Spinal cord (tissue), 10 donors: ENCODE data around the gene NPAS3. TPM values are rescaled to one million over a fixed set of nuclear protein-coding genes. Genes with fewer than 3 reads are reported as not detected.

Experiments
- DNase-seq, 6 donors: peaks; one replicate each; pipeline versions ENCODE4 v3.0.0 to v3.0.0-alpha.2; 2013 to 2015; ENCODE audit warnings: low spot score in 6 of 6, low read depth in 4 of 6
- H3K27ac ChIP-seq: one replicate; pipeline ENCODE4 v1.5.1; 2013; ENCODE audit warnings: low read depth, low read length, control low read depth
- H3K27me3 ChIP-seq: one replicate; pipeline ENCODE4 v1.6.1; 2013; ENCODE audit warnings: low read length; ENCODE audit not compliant: control insufficient read depth, insufficient read depth
- H3K36me3 ChIP-seq: one replicate; pipeline ENCODE4 v1.6.1; 2013; ENCODE audit warnings: low read length; ENCODE audit not compliant: control insufficient read depth, insufficient read depth
- H3K4me1 ChIP-seq: one replicate; pipeline ENCODE4 v1.6.1; 2013; ENCODE audit warnings: low read length; ENCODE audit not compliant: control insufficient read depth, insufficient read depth
- H3K4me3 ChIP-seq: one replicate; pipeline ENCODE4 v1.5.1; 2013; ENCODE audit warnings: low read depth, low read length, control low read depth
- H3K9me3 ChIP-seq: one replicate; pipeline ENCODE4 v1.6.1; 2013; ENCODE audit warnings: low read length; ENCODE audit not compliant: control insufficient read depth, insufficient read depth
- WGBS: methylation state at CpG from one replicate; pipeline ENCODE4 v1.1.5; 2013; ENCODE audit warnings: missing lambda C conversion rate; ENCODE audit not compliant: insufficient coverage; 5-methylcytosine and 5-hydroxymethylcytosine counted together
- long read RNA-seq, 4 donors: transcript quantifications; one replicate each; lab custom pipeline, GENCODE V29; 2026
- polyA plus RNA-seq, 2 donors: library from polyadenylated mRNA; unstranded; fragments of 120-200 nt; gene quantifications; one replicate each; pipeline ENCODE4 v1.2.1, GENCODE V29; 2013; ENCODE audit not compliant: insufficient read length in 2 of 2
- total RNA-seq, 2 donors: library from RNA; depleted of rRNA in 1 of 2; stranded (reverse); fragments of 120-200 nt in 1 of 2; fragments of >200 nt in 1 of 2; gene quantifications; one replicate each; pipeline versions ENCODE4 v1.2.3 to v1.2.4, GENCODE V29; 2013 to 2014
- donor health status: healthy.

Gene NPAS3
- 10 to 100 TPM; 23.2 to 44.2 TPM for total RNA-seq
- polyA plus RNA-seq: 10 to 100 TPM; 57.5 to 77.3 TPM
- long read RNA-seq, donor 1, partial matches to known transcripts: 28 of 29 reads
- long read RNA-seq, donor 1, other reads (novel, unspliced or antisense): 0 of 29 reads
- long read RNA-seq, donor 2: 0 reads
- long read RNA-seq, donor 3, partial matches to known transcripts: 8 of 9 reads
- long read RNA-seq, donor 3, other reads (novel, unspliced or antisense): 0 of 9 reads
- long read RNA-seq, donor 4: 0 reads

- peaks cover 4% of the 10 kb centered on the region for H3K36me3 ChIP-seq
- peaks cover 5% of the 10 kb centered on the region for H3K27me3 ChIP-seq
- H3K4me1 ChIP-seq: peaks cover 25% of the 10 kb centered on the region
- no peaks in the 10 kb centered on the region for H3K9me3 ChIP-seq
- H3K4me3 ChIP-seq: peak within 1 kb of the TSS; percentile 73
- under 1% methylated on average over 56 of the region's 92 CpGs for WGBS
- peak within 1 kb of the TSS; percentile 94 for H3K27ac ChIP-seq
- DNase-seq: no peak
Measured at GRCh38 chr14:32938719-32939253, at the start of gene NPAS3. Gene NPAS3, plus strand, starts transcription at chr14:32938879.

- peak in 5 of 6 donors; percentile 21 to 60 (median 52) for DNase-seq
- H3K27me3 ChIP-seq: no peaks in the 10 kb centered on the region
- H3K27ac ChIP-seq: peak overlapping the region; percentile 76
- H3K4me1 ChIP-seq: no peaks in the 10 kb centered on the region
- H3K9me3 ChIP-seq: no peaks in the 10 kb centered on the region
- 19% methylated on average over 6 of the region's 10 CpGs for WGBS
- H3K36me3 ChIP-seq: no peaks in the 10 kb centered on the region
- H3K4me3 ChIP-seq: peak overlapping the region; percentile 49
Measured at GRCh38 chr14:32896979-32897697, 41.5 kb upstream of the NPAS3 start.

- Histone ChIP-seq H3K4me1 (no peaks in the 10 kb centered on the region), H3K9me3 (no peaks in the 10 kb centered on the region), H3K27me3 (no peaks in the 10 kb centered on the region), H3K36me3 (no peaks in the 10 kb centered on the region), H3K4me3 (peak overlapping the region; percentile 49), H3K27ac (peak overlapping the region; percentile 76)
- 64% methylated on average over 4 of the region's 7 CpGs for WGBS
- DNase-seq: no peak
Measured at GRCh38 chr14:32897698-32898064, 41.0 kb upstream of the NPAS3 start.

- DNase-seq: no peak
- Histone ChIP-seq H3K27ac (no peak overlapping the region), H3K36me3 (no peaks in the 10 kb centered on the region), H3K4me3 (no peak overlapping the region), H3K4me1 (no peaks in the 10 kb centered on the region), H3K9me3 (no peaks in the 10 kb centered on the region), H3K27me3 (no peaks in the 10 kb centered on the region)
- no CpG with 5 or more reads among the region's 2 CpGs for WGBS
Measured at GRCh38 chr14:32898876-32899275, 39.8 kb upstream of the NPAS3 start.

GRCh38 chr14:32900547-32900946 is 38.1 kb upstream of the NPAS3 start:
- H3K27ac ChIP-seq: no peak overlapping the region
- H3K36me3 ChIP-seq: no peaks in the 10 kb centered on the region
- H3K9me3 ChIP-seq: no peaks in the 10 kb centered on the region
- 65% methylated on average over 2 of the region's 3 CpGs for WGBS
- no peaks in the 10 kb centered on the region for H3K4me1 ChIP-seq
- DNase-seq: peak in 1 of 6 donors; percentile 14
- H3K4me3 ChIP-seq: no peak overlapping the region
- H3K27me3 ChIP-seq: no peaks in the 10 kb centered on the region

DNA sequence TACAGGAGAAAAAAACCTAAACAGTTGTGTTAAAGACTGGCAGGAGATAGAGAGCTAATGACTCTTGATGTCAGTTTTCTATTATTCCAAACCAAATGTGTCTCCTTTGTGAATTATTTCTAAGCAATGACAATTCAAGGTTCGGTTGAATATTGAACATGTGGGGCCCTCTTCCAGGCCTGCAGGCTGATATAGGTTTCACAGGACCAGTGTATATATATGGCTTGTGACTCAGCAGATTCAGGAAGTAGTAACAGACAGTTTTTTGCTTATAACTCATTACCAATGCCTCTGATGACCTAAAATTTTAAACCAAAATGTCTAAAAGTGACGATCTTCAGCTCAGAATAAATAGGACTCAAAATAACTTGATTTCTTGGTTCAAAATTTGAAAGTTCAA is 33.7 kb upstream of the NPAS3 start:
- Histone ChIP-seq H3K36me3 (no peaks in the 10 kb centered on the region), H3K4me1 (no peaks in the 10 kb centered on the region), H3K27ac (no peak overlapping the region), H3K9me3 (no peaks in the 10 kb centered on the region), H3K27me3 (no peaks in the 10 kb centered on the region), H3K4me3 (no peak overlapping the region)
- no CpG with 5 or more reads among the region's 2 CpGs for WGBS
- DNase-seq: no peak

DNA sequence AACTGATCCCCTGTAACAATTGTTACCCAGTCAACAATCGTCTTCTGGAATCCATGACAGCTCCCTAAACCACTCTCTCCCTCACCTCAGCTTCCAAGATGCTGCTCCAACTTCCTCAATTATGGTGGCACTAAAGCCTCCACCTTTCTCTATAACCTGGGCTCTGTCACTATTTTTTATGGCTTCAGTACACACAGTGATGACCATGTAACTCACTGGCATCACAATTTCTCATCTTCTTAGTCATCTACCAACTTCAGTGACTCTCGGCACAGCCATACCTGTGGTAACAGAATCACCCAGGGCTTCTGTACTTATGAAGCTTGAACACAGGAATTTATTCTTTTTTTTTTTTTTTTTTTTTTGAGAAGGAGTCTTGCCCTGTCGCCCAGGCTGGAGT is 32.0 kb upstream of the NPAS3 start:
- WGBS: 100% methylated on average over 1 of the region's 3 CpGs

GRCh38 chr14:32908196-32909084 is 30.2 kb upstream of the NPAS3 start:
- 100% methylated on average over 1 of the region's 9 CpGs for WGBS
- no peaks in the 10 kb centered on the region for H3K9me3 ChIP-seq
- no peaks in the 10 kb centered on the region for H3K27me3 ChIP-seq
- no peak overlapping the region for H3K27ac ChIP-seq
- no peak for DNase-seq
- H3K4me1 ChIP-seq: no peaks in the 10 kb centered on the region
- no peak overlapping the region for H3K4me3 ChIP-seq
- H3K36me3 ChIP-seq: no peaks in the 10 kb centered on the region

More for the DNA sequence above, 32.0 kb upstream of the NPAS3 start:
- Histone ChIP-seq H3K4me3 (no peak overlapping the region), H3K27ac (no peak overlapping the region), H3K36me3 (no peaks in the 10 kb centered on the region), H3K27me3 (no peaks in the 10 kb centered on the region), H3K9me3 (no peaks in the 10 kb centered on the region), H3K4me1 (no peaks in the 10 kb centered on the region)
- DNase-seq: no peak

DNA sequence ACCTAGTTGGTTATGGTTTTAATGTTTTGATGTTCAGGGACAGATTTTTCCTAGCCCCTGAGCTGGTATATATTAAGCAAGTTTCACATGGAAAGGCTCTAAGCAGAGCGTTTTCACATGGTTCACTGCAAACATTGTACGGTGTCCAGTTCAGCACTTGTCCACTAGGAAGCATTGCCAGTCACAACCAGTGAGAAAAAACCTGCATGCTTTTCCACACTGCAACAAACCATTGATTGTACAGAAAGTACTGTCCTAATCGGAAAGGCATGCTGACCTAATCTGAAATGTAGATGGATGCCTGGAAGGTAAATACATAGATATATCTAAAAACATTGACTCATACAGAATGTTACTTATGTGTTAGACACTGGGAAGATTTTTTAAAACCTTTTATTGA is 25.0 kb upstream of the NPAS3 start:
- WGBS: 39% methylated on average over 2 of the region's 3 CpGs
- peak in 2 of 6 donors; percentile 45 to 46 for DNase-seq
- Histone ChIP-seq H3K27me3 (no peaks in the 10 kb centered on the region), H3K4me3 (no peak overlapping the region), H3K4me1 (no peaks in the 10 kb centered on the region), H3K36me3 (no peaks in the 10 kb centered on the region), H3K27ac (no peak overlapping the region), H3K9me3 (no peaks in the 10 kb centered on the region)
